Measurements from ENCODE around the gene TTC13. TPM values are rescaled to one million over a fixed set of nuclear protein-coding genes. Genes with fewer than 3 reads are reported as not detected.

TTC13 gene
- total and polyA plus RNA-seq, 2 experiments from 2014 or later, result 13.0 to 14.9 TPM

- H3K27me3 ChIP-seq, result no peaks in the 10 kb centered on the region
- H3K9me3 ChIP-seq (ENCODE audit: low read depth), result no peaks in the 10 kb centered on the region
- H3K79me2 ChIP-seq, result peaks cover 51% of the 10 kb centered on the region
- peak; percentile 89 for DNase-seq (ENCODE audit: low spot score)
- peak within 1 kb of the TSS; percentile 94 for H3K4me2 ChIP-seq
- H2AFZ ChIP-seq, result peak within 1 kb of the TSS; percentile 97
- peak within 1 kb of the TSS; percentile 98 for H3K4me3 ChIP-seq
- under 1% methylated on average over 44 of the region's 96 CpGs for WGBS (ENCODE audit: low lambda C conversion rate, missing lambda C conversion rate)
- no peaks in the 10 kb centered on the region for H4K20me1 ChIP-seq (ENCODE audit: insufficient read depth, poor library complexity, severe bottlenecking)
- H3K9me2 ChIP-seq (replicated peaks; ENCODE audit: insufficient read depth), result no peaks in the 10 kb centered on the region
- TF ChIP-seq EZH2 (IDR thresholded peaks at IDR 0.05; ENCODE audit: borderline replicate concordance) (no peak), CTCF (IDR thresholded peaks at IDR 0.05; ENCODE audit: poor library complexity) (no peak), EZH2phosphoT487 (IDR thresholded peaks at IDR 0.05; ENCODE audit: low read depth, severe bottlenecking, unreplicated experiment) (no peak)
- peak within 1 kb of the TSS; percentile 98 for H3K27ac ChIP-seq
- H3K36me3 ChIP-seq (replicated peaks; ENCODE audit: insufficient read depth, low read depth), result no peaks in the 10 kb centered on the region
- H3K4me1 ChIP-seq (ENCODE audit: insufficient read depth), result peaks cover 31% of the 10 kb centered on the region
Measured at GRCh38 chr1:230867903-230868735, 110.5 kb downstream of the TTC13 start, which contains the start of gene C1orf198. Gene C1orf198 (minus strand): TSS chr1:230868521. CDS start chr1:230868512, 9 bp downstream.

GRCh38 chr1:230867101-230867902, 111.4 kb downstream of the TTC13 start:
- Histone ChIP-seq H3K4me3 (peak overlapping the region; percentile 98), H3K9me2 (replicated peaks; ENCODE audit: insufficient read depth) (no peaks in the 10 kb centered on the region), H3K36me3 (replicated peaks; ENCODE audit: insufficient read depth, low read depth) (no peaks in the 10 kb centered on the region), H3K9me3 (ENCODE audit: low read depth) (no peaks in the 10 kb centered on the region), H2AFZ (peak overlapping the region; percentile 97), H3K27me3 (no peaks in the 10 kb centered on the region), H4K20me1 (ENCODE audit: insufficient read depth, poor library complexity, severe bottlenecking) (no peaks in the 10 kb centered on the region), H3K27ac (peak overlapping the region; percentile 92), H3K4me1 (ENCODE audit: insufficient read depth) (peaks cover 36% of the 10 kb centered on the region), H3K4me2 (peak overlapping the region; percentile 94), H3K79me2 (peaks cover 58% of the 10 kb centered on the region)
- TF ChIP-seq EZH2 (IDR thresholded peaks at IDR 0.05; ENCODE audit: borderline replicate concordance) (no peak), EZH2phosphoT487 (IDR thresholded peaks at IDR 0.05; ENCODE audit: low read depth, severe bottlenecking, unreplicated experiment) (no peak), CTCF (IDR thresholded peaks at IDR 0.05; ENCODE audit: poor library complexity) (no peak)
- 17% methylated on average over 17 of the region's 17 CpGs for WGBS (ENCODE audit: low lambda C conversion rate, missing lambda C conversion rate)
- no peak for DNase-seq (ENCODE audit: low spot score)

- no peak for DNase-seq (ENCODE audit: low spot score)
- TF ChIP-seq EZH2phosphoT487 (IDR thresholded peaks at IDR 0.05; ENCODE audit: low read depth, severe bottlenecking, unreplicated experiment) (no peak), CTCF (IDR thresholded peaks at IDR 0.05; ENCODE audit: poor library complexity) (no peak), EZH2 (IDR thresholded peaks at IDR 0.05; ENCODE audit: borderline replicate concordance) (no peak)
- peak overlapping the region; percentile 94 for H3K4me2 ChIP-seq
- no peaks in the 10 kb centered on the region for H3K36me3 ChIP-seq (replicated peaks; ENCODE audit: insufficient read depth, low read depth)
- peak overlapping the region; percentile 98 for H3K4me3 ChIP-seq
- H3K4me1 ChIP-seq (ENCODE audit: insufficient read depth), result peaks cover 36% of the 10 kb centered on the region
- H3K9me3 ChIP-seq (ENCODE audit: low read depth), result no peaks in the 10 kb centered on the region
- H3K79me2 ChIP-seq, result peaks cover 67% of the 10 kb centered on the region
- peak overlapping the region; percentile 92 for H3K27ac ChIP-seq
- H3K27me3 ChIP-seq, result no peaks in the 10 kb centered on the region
- 76% methylated on average over 9 of the region's 9 CpGs for WGBS (ENCODE audit: low lambda C conversion rate, missing lambda C conversion rate)
- H2AFZ ChIP-seq, result no peak overlapping the region
- no peaks in the 10 kb centered on the region for H3K9me2 ChIP-seq (replicated peaks; ENCODE audit: insufficient read depth)
- no peaks in the 10 kb centered on the region for H4K20me1 ChIP-seq (ENCODE audit: insufficient read depth, poor library complexity, severe bottlenecking)
Measured at GRCh38 chr1:230866171-230867070, 112.2 kb downstream of the TTC13 start.
